Ectodermal cell (in vitro differentiated cells): ENCODE results near the gene SMO.
A peak's percentile ranks its signal among the peaks of the same experiment; 100 is the strongest.
"Not testable (repeated sequence)": the region's sequence is repeated elsewhere in the genome, so short reads cannot be mapped to it uniquely, and the experiment has no call there.

Experiments used
- H3K27ac ChIP-seq: 2 replicates; pipeline ENCODE4 v1.7.0; 2013; ENCODE audit warnings: mild to moderate bottlenecking, low read depth, low read length; ENCODE audit not compliant: insufficient read depth, poor library complexity, severe bottlenecking
- H3K27me3 ChIP-seq: 2 replicates; pipeline ENCODE4 v1.7.0; 2013; ENCODE audit warnings: mild to moderate bottlenecking, low read length; ENCODE audit not compliant: insufficient read depth, control insufficient read depth, poor library complexity, severe bottlenecking
- H3K36me3 ChIP-seq: one replicate; pipeline ENCODE4 v1.7.0; 2013; ENCODE audit warnings: low read length; ENCODE audit not compliant: control insufficient read depth, insufficient read depth
- H3K4me1 ChIP-seq: one replicate; pipeline ENCODE4 v1.7.0; 2013; ENCODE audit warnings: low read length; ENCODE audit not compliant: control insufficient read depth, insufficient read depth
- H3K4me3 ChIP-seq: 2 replicates; pipeline ENCODE4 v1.7.0; 2013; ENCODE audit warnings: low read depth, low read length, control low read depth; ENCODE audit not compliant: insufficient read depth
- H3K9me3 ChIP-seq: 2 replicates; pipeline ENCODE4 v1.7.0; 2013; ENCODE audit warnings: mild to moderate bottlenecking, low read length, moderate library complexity; ENCODE audit not compliant: control insufficient read depth
- WGBS, 2 experiments: methylation state at CpG; one replicate each; pipeline ENCODE4 v1.1.7; 2013; ENCODE audit warnings: missing lambda C conversion rate in 2 of 2; 5-methylcytosine and 5-hydroxymethylcytosine counted together

Gene SMO

DNA sequence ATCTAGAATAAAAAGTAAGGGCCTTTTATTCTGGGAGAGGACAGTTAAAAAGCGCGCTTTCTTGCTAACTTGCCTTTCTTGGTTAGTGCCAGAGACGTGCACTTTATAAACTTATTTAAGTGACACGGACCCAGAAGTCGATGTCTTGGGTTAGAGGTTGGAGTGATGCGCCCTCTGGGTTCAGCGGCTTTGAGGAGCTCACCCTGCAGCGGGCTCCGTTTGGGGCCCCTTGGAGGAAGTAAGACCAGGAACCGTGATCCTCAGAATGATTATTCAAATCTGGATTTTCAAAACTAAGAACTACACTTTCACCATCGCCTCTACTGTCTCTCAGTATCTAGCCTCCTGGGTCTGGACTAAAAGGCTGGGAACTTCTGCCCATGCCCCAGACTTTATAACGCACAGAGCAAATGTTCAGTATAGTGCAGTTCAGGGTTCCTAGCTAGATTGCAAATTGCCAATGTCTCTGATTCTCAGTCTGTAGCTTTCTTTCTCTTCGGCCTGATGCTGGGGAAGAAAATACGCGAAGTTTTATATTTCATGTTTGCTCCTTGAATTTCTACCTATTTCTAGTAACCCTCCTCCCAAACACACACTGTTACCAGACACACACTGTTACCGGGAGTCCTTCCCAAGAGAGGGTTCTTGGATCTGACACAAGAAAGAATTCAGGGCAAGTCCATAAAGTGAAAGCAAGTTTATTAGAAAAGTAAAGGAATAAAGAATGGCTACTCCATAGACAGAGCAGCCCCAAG lies 18.6 kb upstream of the SMO start:
- Histone ChIP-seq H3K9me3 (no peaks in the 10 kb centered on the region), H3K4me1 (peaks cover 18% of the 10 kb centered on the region), H3K36me3 (no peaks in the 10 kb centered on the region), H3K27ac (no peak overlapping the region), H3K27me3 (peaks cover 13% of the 10 kb centered on the region), H3K4me3 (peak overlapping the region; percentile 50)
- 39 to 40% methylated on average over 16 of the region's 16 CpGs for WGBS, 2 experiments

GRCh38 chr7:129170441-129171021 lies 17.9 kb upstream of the SMO start:
- H3K4me3 ChIP-seq, result no peak overlapping the region
- H3K9me3 ChIP-seq, result no peaks in the 10 kb centered on the region
- H3K27ac ChIP-seq, result no peak overlapping the region
- H3K27me3 ChIP-seq, result peaks cover 13% of the 10 kb centered on the region
- peaks cover 18% of the 10 kb centered on the region for H3K4me1 ChIP-seq
- H3K36me3 ChIP-seq, result no peaks in the 10 kb centered on the region
- 53 to 54% methylated on average over 11 of the region's 11 CpGs for WGBS, 2 experiments

GRCh38 chr7:129173861-129174260 lies 14.6 kb upstream of the SMO start:
- 94% methylated on average over 7 of the region's 7 CpGs for WGBS, 2 experiments
- H3K9me3 ChIP-seq, H3K27ac ChIP-seq, H3K4me3 ChIP-seq, H3K36me3 ChIP-seq: not testable (repeated sequence)
- H3K27me3 ChIP-seq, result peaks cover 11% of the 10 kb centered on the region
- H3K4me1 ChIP-seq, result peaks cover 12% of the 10 kb centered on the region

- H3K36me3 ChIP-seq, result no peaks in the 10 kb centered on the region
- H3K9me3 ChIP-seq, result no peaks in the 10 kb centered on the region
- WGBS, 2 experiments, result 90 to 93% methylated on average over 11 of the region's 11 CpGs
- H3K4me3 ChIP-seq, result no peak overlapping the region
- H3K27me3 ChIP-seq, result no peaks in the 10 kb centered on the region
- H3K27ac ChIP-seq, result no peak overlapping the region
- H3K4me1 ChIP-seq, result no peaks in the 10 kb centered on the region
Measured at GRCh38 chr7:129176916-129177710, 11.3 kb upstream of the SMO start.

DNA sequence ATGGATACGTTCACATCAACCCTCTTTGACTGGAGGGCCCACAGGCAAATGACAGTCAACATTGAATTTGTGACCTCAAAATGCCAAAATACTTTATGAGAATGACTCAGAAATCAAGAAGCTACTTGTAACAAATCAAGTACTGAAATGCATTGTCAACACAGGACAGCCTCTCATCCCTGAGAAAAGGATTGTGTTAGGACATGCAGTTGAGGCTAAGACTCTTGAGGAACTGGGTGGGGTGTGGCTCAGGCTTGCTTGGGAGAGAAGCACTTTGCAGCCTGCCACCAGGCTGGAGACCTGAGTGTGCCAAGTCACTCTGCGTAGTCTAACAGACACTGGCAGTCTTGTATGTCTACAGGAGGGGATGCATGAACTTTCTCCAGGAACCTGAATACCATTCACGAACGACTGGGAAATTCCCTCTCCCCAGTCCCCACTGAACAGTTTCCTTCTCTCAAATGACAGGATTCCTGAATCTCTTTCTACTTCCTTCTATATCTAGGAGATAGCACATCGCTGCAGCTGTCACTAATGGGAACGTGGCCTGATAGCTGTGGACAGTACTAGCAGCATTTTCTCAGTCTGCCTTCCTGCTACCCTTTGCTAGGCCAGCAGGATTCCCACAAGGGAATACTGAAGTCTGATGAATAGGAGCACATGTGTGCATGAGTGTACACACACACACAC lies 3.3 kb upstream of the SMO start:
- Histone ChIP-seq H3K27me3 (peaks cover 7% of the 10 kb centered on the region), H3K9me3 (no peaks in the 10 kb centered on the region), H3K4me1 (peaks cover under 1% of the 10 kb centered on the region), H3K36me3 (no peaks in the 10 kb centered on the region), H3K4me3 (no peak overlapping the region), H3K27ac (no peak overlapping the region)
- 88 to 90% methylated on average over 6 of the region's 6 CpGs for WGBS, 2 experiments

GRCh38 chr7:129186749-129187260 lies 1.6 kb upstream of the SMO start:
- 75 to 76% methylated on average over 6 of the region's 6 CpGs for WGBS, 2 experiments
- Histone ChIP-seq H3K27me3 (peaks cover 7% of the 10 kb centered on the region), H3K36me3 (no peaks in the 10 kb centered on the region), H3K9me3 (no peaks in the 10 kb centered on the region), H3K4me1 (peaks cover 5% of the 10 kb centered on the region), H3K4me3 (no peak overlapping the region), H3K27ac (no peak overlapping the region)

DNA sequence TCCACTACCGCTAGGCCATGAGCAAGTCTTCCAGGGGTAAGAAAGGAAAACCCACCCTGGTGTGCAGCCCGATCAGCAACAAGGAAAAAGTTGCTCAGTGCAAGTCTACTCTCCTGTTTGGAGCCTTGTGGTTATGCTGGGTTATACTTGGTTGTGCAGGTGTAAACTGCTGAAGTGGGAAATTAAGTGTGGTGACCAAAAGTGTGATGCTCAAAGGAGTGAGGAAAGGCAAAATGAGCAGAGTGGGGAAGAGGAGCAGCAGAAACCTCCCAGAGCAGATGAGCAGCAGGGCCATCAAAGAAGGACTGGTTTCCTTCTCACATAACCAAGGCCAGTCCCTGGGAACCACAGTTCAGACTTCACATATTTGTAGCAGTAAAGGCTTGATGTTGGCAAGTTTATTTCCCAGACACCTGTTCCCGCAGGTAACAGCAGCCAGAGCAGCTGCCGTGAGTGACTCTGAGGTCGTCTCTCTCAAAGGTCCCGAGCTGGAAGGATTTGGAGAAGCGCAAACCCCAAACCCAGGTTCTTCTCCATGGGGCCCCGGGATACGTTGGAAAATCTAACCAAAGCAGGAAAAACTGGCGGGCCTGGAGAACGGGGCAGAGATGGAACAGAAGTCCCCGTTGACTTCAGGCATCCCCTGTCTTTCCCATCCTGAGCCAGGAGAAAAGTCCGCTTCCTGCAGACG lies 607 bp upstream of the SMO start:
- H3K27ac ChIP-seq, result no peak overlapping the region
- 18 to 20% methylated on average over 14 of the region's 14 CpGs for WGBS, 2 experiments
- H3K4me1 ChIP-seq, result peaks cover 5% of the 10 kb centered on the region
- H3K27me3 ChIP-seq, result peaks cover 7% of the 10 kb centered on the region
- peak overlapping the region; percentile 91 for H3K4me3 ChIP-seq
- H3K36me3 ChIP-seq, result peaks cover 2% of the 10 kb centered on the region
- no peaks in the 10 kb centered on the region for H3K9me3 ChIP-seq

- peak overlapping the region; percentile 94 for H3K27ac ChIP-seq
- WGBS, 2 experiments, result 0% methylated on average over 83 of the region's 83 CpGs
Measured at GRCh38 chr7:129188892-129189660, 643 bp downstream of the SMO start.

More at GRCh38 chr7:129188892-129189660, 643 bp downstream of the SMO start:
- Histone ChIP-seq H3K36me3 (peaks cover 6% of the 10 kb centered on the region), H3K4me3 (peak overlapping the region; percentile 91), H3K9me3 (no peaks in the 10 kb centered on the region), H3K27me3 (peaks cover 7% of the 10 kb centered on the region), H3K4me1 (peaks cover 5% of the 10 kb centered on the region)
